HT1080 (cell line): ENCODE data around the gene PATJ. TPM values are rescaled to one million over a fixed set of nuclear protein-coding genes. Genes with fewer than 3 reads are reported as not detected.
"Not testable (repeated sequence)": the region's sequence is repeated elsewhere in the genome, so short reads cannot be mapped to it uniquely, and the experiment has no call there.

Experiments used
- DNase-seq: peaks from one replicate; pipeline ENCODE4 v3.0.0-alpha.2; 2015; ENCODE audit warnings: low read depth
- total RNA-seq: library from RNA; depleted of rRNA; stranded (reverse); fragments of >200 nt; shearing (Covaris generic); gene quantifications from 2 replicates; pipeline ENCODE4 v1.2.3, GENCODE V29; 2014

PATJ gene
- total RNA-seq, 1 experiment from 2014 or later: 1.1 TPM

DNA sequence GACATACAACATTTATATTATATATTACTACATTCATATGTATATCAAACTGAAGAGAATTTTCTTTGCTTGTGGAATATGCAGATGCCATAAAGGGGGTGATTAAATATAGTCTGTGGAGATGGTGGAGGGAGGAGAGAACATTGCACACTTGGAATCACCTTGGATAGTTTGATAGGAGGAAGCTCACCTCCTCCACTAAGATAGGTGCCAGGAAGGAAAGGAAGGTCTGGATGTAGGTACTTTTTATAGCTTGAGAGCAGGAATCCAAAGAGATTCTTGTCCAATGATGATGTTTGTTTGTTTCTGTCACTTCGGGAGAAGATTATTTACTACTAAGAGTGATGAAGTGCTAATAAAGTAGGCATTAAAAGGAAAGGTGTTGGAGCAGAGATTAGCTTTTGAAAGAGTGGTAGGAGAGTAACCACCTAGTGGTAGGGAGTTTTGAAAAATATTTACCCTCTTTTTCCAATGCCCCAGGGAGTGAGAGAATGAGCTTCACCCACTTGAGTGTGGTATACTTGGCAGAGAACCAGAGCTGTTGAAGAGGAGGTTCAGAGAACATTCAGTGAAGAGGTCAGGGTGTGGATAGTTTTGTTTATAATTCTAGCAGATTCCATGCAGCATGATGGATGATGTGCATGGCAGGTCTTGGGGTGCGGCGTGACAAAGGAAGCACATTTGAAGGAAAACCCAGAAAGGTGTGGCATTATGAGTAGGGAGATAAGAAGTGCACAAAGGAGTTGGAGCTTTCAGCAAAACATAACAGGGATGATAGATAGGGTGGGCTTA is 145.0 kb downstream of the PATJ start:
- no peak for DNase-seq

DNA sequence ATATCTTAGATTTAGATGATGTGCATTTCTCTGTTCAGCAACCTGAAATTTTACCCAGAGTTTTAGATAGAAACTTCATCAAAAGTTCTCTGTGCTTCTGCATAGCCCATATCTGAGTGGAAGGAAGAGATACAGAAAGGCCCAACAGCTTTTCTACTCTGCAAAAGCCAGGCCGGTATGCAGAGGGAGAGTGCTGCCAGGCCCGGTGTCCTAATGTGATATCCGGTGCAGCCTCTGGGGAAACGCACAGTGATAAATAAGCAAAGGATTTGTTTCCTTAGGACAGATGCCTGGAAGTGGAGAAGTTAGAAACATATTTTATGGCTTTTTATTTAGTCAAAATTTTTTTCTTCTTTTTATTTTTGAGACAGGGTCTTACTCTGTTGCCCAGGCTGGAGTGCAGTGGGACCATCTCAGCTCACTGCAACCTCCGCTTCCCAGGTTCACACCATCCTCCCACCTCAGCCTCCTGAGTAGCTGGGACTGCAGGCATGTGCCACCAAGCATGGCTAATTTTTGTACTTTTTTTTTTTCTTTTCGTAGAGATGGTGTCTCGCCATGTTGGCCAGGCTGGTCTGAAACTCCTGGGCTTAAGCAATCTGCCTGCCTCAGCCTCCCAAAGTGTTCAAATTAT is 145.8 kb downstream of the PATJ start:
- DNase-seq: no peak

DNA sequence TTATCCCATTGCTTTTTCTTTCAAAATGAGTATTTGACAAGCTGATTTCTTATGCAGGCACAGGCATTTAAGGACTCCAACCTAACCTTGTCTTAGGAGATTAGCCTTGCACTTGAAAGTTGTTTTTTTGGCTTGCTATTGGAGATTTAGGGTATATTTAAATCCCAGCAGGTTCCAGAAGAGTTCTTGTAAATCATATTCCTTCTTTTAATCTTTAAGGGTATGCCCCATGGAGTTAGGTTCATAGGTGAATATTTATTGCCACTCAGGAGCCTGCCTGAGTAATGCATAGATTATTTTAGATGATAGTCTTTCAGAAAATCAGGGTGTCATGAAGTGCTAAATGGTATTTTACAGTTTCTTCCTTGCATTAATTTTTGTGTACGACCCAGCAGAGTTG is 146.5 kb downstream of the PATJ start:
- DNase-seq: no peak

DNA sequence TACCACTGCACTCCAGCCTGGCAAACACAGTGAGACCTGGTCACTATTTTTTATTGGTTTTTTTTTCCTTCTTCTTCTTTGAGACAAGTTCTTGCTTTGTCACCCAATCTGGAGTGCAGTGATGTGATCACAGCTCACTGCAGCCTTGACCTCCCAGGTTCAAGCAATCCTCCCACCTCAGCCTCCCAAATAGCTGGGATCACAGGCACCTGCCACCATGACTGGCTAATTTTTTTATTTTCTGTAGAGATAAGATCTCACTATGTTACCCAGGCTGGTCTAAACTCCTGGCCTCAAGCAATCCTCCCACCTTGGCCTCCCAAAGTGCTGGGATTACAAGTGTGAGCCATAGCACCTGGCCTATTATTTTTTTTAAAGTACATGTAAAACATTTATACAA is 148.2 kb downstream of the PATJ start:
- DNase-seq: not testable (repeated sequence)

DNA sequence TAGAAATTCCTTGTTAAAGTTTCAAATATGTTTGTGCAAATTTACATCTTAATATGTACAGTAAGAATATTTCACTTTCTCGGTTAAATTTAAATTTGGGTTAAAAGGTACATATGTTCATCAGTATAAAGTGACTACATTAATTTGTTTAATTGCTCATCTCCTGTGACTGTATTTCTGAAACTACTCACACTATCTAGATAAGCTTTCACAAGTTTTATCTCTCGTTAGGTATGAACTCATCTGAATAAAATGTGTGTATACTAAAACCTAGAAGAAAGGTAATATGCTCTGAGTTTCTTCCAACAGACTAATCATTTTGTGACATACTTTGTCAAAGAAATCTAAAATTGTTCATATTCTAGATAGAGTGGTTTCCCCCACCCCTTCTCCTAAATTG is 150.7 kb downstream of the PATJ start:
- no peak for DNase-seq

DNA sequence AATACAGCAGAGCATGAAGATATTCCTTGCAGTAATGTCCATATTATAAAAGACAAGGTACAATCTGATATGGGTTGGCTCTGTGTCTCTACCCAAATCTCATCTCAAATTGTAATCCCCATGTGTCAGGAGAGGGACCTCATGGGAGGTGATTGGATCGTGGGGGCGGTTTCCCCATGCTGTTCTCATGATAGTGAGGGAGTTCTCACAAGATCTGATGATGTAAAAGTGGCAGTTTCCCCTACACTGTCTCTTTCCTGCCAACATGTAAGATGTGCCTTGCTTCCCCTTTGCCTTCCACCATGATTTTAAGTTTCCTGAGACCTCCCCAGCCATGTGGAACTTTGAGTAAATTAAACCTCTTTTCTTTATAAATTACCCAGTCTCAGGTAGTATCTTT is 152.0 kb downstream of the PATJ start:
- not testable (repeated sequence) for DNase-seq

DNA sequence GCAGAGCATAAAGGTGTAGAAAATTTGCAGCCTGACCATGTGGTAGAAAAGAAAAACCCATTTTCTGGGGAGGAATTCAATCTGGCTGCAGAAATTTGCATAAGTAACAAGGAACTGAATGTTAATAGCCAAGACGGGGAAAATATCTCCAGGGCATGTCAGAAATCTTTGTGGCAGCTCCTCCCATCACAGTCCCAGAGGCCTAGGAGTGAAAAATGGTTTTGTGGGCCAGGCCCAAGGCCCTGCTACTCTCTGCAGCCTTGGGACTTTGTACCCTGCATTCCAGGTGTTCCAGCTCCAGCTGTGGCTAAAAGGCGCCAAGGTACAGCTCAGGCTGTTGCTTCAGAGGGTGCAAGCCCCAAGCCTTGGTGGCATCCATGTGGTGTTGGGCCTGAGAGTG is 152.9 kb downstream of the PATJ start:
- DNase-seq: no peak

- no peak for DNase-seq
Observed at GRCh38 chr1:61898658-61899057, 156.4 kb downstream of the PATJ start.

- DNase-seq: no peak
Observed at GRCh38 chr1:61904354-61904753, 162.1 kb downstream of the PATJ start.

DNA sequence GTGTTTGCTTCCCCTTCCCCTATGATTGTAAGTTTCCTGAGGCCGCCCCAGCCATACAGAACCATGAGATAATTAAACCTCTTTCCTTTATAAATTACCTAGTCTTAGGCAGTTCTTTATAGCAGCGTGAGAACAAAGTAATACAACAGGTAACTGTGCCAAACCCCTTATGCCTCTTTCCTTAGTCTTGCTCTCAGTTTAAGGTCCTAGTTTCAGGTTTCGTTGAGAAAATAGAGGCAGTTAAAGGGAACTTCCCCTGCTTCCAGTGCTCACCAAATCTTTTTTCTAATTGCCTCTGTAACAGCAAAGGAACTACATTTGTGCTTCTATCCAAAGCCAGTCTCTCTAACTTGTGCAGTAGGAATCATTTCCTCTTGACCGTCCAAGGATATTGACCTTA is 164.8 kb downstream of the PATJ start:
- DNase-seq: no peak

DNA sequence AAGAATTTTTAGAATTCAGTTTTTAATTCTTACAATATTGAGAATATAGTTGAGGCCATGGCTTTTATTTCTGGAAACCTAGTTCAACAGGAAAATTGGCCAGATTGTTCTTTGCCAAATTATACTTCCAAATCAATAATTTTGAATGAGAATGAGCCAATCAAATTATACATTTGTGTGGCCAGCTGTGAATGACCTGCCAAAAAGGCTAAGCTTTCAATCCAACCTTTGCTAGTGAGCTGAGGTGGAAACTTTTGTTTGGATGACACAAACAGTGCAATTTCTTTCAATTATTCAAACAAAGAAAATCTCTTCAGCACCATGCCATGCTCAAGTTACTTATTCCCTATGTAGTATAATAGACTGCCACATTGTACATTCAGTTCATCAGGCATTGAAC is 167.8 kb downstream of the PATJ start:
- DNase-seq: no peak

DNA sequence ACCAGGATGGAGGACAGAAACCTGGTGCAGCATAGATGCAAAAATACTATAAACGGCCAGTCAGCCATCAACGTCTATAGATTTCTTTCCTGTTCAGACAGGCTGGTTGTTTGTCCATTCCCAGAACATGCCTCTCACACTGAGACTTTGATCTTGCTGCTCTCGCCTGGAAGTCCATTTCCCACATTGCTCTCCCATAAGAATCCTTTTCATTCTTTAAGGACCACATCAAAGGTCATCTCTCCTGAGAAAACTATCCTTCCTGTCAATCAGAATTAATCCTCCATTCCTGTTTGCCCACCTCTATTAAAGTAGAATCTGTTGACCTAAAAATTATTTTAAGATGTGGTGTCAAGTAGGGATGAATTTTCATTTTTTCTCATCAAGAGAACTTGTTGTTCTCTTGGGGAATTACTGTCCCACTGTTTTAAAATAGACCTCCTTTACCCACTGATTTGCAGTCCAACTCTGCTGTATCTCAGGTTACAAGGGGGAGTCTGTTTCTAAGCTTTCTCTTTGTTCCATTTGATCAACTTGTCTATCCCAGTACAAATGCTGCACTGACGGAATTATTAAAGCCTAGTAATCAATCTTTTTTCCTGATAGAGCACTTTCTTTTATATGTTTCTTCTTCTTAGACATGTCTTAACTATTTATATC is 172.7 kb downstream of the PATJ start:
- no peak for DNase-seq

- DNase-seq: no peak
Observed at GRCh38 chr1:61921435-61921834, 179.2 kb downstream of the PATJ start.

GRCh38 chr1:61922950-61923480 is 180.7 kb downstream of the PATJ start:
- no peak for DNase-seq

- no peak for DNase-seq
Observed at GRCh38 chr1:61925591-61926298, 183.5 kb downstream of the PATJ start.

GRCh38 chr1:61926597-61926996 is 184.3 kb downstream of the PATJ start:
- DNase-seq: no peak

GRCh38 chr1:61930116-61930645 is 187.9 kb downstream of the PATJ start:
- no peak for DNase-seq

- no peak for DNase-seq
Observed at GRCh38 chr1:61931587-61932279, 189.5 kb downstream of the PATJ start.

DNA sequence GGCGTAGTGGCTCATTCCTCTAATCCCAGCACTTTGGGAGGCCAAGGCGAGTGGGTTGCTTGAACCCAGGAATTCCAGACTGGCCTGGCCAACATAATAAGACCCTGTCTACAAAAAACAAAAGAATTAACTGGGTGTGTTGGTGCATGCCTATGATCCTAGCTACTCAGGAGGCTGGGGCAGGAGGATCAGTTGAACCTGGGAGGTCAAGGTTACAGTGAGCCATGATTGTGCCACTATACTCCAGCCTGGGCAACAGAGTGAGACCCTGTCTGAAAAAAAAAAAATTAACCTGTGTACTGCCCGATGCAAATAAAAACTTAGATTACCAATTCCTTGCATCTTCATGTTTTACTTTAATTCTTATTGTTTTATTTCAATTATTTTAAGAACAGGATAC is 193.2 kb downstream of the PATJ start:
- DNase-seq: no peak

- DNase-seq: no peak
Observed at GRCh38 chr1:61936839-61937238, 194.6 kb downstream of the PATJ start.

GRCh38 chr1:61941794-61942193 is 199.5 kb downstream of the PATJ start:
- no peak for DNase-seq
